Mesodermal cell (in vitro differentiated cells): ENCODE results near the gene RTKN2. TPM values are rescaled to one million over a fixed set of nuclear protein-coding genes. Genes with fewer than 3 reads are reported as not detected.

Source experiments
- H3K27ac ChIP-seq: 2 replicates; pipeline ENCODE4 v1.7.0; 2013; ENCODE audit warnings: mild to moderate bottlenecking, low read depth, low read length, moderate library complexity; ENCODE audit not compliant: severe bottlenecking
- H3K36me3 ChIP-seq: 2 replicates; pipeline ENCODE4 v1.7.1; 2013; ENCODE audit warnings: mild to moderate bottlenecking, low read length, moderate library complexity; ENCODE audit not compliant: control insufficient read depth, insufficient read depth
- H3K4me1 ChIP-seq: one replicate; pipeline ENCODE4 v1.7.1; 2013; ENCODE audit warnings: mild to moderate bottlenecking, low read length; ENCODE audit not compliant: insufficient read depth, control insufficient read depth, poor library complexity, severe bottlenecking
- H3K4me3 ChIP-seq: 2 replicates; pipeline ENCODE4 v1.7.0; 2013; ENCODE audit warnings: low read length, control low read depth, mild to moderate bottlenecking; ENCODE audit not compliant: insufficient read depth, poor library complexity, severe bottlenecking; ENCODE audit errors: extremely low read depth
- H3K9me3 ChIP-seq: 2 replicates; pipeline ENCODE4 v1.7.1; 2013; ENCODE audit warnings: mild to moderate bottlenecking, low read length, moderate library complexity; ENCODE audit not compliant: control insufficient read depth
- WGBS, 2 experiments: methylation state at CpG; one replicate each; pipeline ENCODE4 v1.1.5; 2013; ENCODE audit warnings: missing lambda C conversion rate in 2 of 2; ENCODE audit not compliant: insufficient coverage in 2 of 2; 5-methylcytosine and 5-hydroxymethylcytosine counted together
- polyA plus RNA-seq, 2 experiments: library from polyadenylated mRNA; stranded (reverse); fragments of 50-300 nt; gene quantifications; one replicate each; pipeline ENCODE4 v1.2.3, GENCODE V29; 2013

RTKN2 gene, protein sequence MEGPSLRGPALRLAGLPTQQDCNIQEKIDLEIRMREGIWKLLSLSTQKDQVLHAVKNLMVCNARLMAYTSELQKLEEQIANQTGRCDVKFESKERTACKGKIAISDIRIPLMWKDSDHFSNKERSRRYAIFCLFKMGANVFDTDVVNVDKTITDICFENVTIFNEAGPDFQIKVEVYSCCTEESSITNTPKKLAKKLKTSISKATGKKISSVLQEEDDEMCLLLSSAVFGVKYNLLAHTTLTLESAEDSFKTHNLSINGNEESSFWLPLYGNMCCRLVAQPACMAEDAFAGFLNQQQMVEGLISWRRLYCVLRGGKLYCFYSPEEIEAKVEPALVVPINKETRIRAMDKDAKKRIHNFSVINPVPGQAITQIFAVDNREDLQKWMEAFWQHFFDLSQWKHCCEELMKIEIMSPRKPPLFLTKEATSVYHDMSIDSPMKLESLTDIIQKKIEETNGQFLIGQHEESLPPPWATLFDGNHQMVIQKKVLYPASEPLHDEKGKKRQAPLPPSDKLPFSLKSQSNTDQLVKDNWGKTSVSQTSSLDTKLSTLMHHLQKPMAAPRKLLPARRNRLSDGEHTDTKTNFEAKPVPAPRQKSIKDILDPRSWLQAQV
- polyA plus RNA-seq (2013, experiment 1 of 2): 5.9 TPM
- polyA plus RNA-seq (2013, experiment 2 of 2): 6.7 TPM

DNA sequence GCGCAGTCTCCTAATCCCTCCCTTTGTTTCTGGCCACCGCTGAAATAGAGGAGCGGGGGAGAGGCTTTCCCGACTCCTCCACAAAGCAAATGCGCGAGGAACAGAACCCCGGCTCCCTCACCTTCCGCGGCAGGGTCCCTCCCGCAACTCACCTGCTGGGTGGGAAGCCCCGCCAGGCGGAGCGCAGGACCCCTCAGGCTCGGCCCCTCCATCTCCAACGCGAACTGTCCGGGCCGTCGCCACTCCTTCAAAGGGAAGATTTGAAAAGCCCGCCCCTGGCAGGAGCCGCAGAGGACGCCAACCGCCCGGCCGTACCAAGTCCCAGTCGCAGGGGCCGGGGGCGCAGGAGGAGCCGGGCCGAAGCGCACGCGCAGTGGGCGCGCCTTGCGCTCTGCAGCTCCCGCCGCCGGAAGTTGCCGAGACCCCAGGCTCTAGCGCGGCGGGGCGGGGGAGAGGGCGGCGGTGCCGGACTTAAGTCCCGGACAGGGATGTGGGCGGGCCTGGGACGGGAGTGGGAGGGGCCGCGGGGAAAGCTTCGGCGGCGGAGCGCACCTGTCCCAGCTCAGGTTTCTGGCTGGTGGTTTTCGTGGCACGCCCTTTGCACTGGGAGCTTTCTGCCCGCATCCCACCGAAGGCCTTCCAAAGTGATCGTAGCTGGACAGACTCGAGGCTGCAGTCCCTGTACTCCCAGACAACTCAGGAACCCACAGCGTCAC lies at the start of gene RTKN2:
Gene RTKN2, minus strand, starts transcription at position 446 of the 716 bp plus-strand sequence. Its CDS starts 234 bp downstream, at position 212.
- H3K4me1 ChIP-seq: peaks cover 4% of the 10 kb centered on the region
- H3K36me3 ChIP-seq: no peaks in the 10 kb centered on the region
- H3K27ac ChIP-seq: no peak within 1 kb of the TSS
- WGBS, 2 experiments: 1% methylated on average over 44 to 47 of the region's 63 CpGs
- H3K9me3 ChIP-seq: no peaks in the 10 kb centered on the region
- H3K4me3 ChIP-seq: peak within 1 kb of the TSS; percentile 97

DNA sequence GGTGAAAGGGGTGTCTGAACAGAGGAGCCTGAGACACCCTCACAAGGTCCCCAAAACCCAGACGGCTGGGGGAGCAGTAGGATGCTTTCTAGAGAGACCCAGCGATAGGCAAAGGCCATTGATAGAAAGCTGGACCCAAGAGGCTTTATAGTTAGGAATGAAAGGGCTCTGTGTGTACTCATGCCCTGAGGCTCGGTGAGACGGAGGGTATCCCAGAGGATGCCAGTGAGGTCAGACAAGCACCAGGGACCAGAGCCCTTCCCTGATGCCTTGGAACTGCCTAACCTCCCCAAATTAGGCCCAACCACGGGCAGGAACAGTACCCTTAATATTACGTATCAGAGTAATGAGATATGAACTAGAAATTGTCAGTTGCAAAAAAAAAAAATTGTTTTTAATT lies 48.6 kb upstream of the RTKN2 start:
- whole genome bisulfite sequencing, 2 experiments: 83 to 100% methylated on average over 2 to 4 of the region's 6 CpGs
- no peaks in the 10 kb centered on the region for H3K4me1 ChIP-seq
- no peak overlapping the region for H3K4me3 ChIP-seq
- H3K27ac ChIP-seq: no peak overlapping the region
- no peaks in the 10 kb centered on the region for H3K9me3 ChIP-seq
- H3K36me3 ChIP-seq: no peaks in the 10 kb centered on the region

DNA sequence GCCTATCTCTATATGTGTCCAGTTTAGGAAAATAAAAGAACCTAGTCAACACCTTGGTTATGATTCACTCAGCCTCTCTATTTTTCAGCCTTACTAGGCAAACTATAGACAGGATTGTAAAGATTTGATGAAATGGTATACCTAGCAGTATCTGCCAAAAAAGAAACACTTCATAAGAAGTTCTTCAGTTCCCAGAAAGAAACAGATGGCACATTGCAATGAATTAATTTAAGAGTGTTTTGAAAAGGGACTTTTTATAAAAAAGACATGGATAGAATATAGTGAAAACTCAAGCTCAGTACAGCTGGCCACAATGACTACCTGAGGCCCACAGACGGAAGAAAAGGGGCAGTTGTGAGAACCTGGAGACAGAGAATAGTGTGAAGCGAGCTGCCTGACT lies 40.6 kb upstream of the RTKN2 start:
- H3K36me3 ChIP-seq: no peaks in the 10 kb centered on the region
- WGBS, 2 experiments: 83 to 100% methylated on average over 1 to 2 of the region's 2 CpGs
- no peaks in the 10 kb centered on the region for H3K9me3 ChIP-seq
- H3K27ac ChIP-seq: no peak overlapping the region
- H3K4me3 ChIP-seq: no peak overlapping the region
- H3K4me1 ChIP-seq: no peaks in the 10 kb centered on the region

DNA sequence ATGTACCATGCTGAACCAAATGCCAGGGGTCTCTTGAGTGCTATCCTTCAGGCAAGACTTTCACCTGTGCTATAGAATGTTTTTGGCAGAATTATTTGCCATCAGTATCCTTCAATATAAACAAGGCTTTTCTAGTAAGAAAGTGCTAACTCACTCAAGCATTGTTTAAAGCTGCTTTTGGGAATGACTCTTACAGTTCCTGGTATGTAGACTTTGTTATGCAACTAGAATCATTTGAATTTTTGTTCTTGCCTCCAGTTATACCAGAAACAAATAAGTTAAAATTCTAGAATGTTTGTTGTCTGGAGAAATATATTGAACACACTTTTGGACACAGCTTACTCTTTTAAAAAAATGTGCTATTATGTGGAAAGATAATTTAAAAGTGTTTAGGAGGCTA lies 39.5 kb upstream of the RTKN2 start:
- Histone ChIP-seq H3K9me3 (no peaks in the 10 kb centered on the region), H3K27ac (no peak overlapping the region), H3K4me3 (no peak overlapping the region), H3K4me1 (no peaks in the 10 kb centered on the region), H3K36me3 (no peaks in the 10 kb centered on the region)

DNA sequence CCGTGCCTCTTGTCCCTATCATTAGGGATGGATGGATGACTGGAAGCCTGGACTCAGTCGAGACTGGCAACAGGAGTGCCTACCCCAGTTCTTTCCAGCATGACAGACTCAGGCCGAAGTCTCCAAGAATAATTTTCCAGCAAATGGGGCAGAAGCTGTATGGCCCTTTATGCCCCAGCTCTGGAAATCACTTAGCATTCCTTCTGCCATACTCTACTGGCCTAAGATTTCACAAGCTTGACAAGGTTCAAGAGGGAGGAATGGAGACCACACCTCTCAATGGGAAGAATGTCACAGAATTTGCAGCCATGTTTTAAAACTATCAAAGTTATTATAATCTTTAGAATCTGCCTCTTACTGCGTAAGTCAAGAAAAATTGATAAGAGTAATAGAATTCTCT lies 39.0 kb upstream of the RTKN2 start:
- Histone ChIP-seq H3K27ac (no peak overlapping the region), H3K4me1 (no peaks in the 10 kb centered on the region), H3K9me3 (no peaks in the 10 kb centered on the region), H3K4me3 (no peak overlapping the region), H3K36me3 (no peaks in the 10 kb centered on the region)
- 49% methylated on average over 2 of the region's 4 CpGs; no CpG with 5 or more reads in 1 of the 2 experiments for WGBS, 2 experiments

DNA sequence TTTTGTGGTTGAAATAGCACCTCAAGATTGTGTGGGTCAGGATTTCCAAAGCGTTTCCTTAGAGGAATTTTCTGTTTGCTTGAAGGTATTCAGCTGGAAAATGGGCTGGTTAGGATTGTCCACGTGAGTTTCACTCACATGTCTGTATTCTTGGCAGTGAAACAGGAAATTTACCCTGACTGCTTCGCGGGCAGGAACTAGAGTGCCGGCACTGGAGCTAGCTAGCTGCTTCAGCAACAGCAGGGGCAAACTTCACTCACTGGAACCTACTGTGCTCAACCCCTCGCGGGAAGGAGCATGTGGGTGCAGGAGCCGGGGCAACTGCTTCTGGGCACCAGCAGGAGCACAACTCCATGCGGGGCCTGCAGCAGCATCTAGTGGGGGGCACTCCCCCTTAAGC lies 38.0 kb upstream of the RTKN2 start:
- H3K9me3 ChIP-seq: no peaks in the 10 kb centered on the region

DNA sequence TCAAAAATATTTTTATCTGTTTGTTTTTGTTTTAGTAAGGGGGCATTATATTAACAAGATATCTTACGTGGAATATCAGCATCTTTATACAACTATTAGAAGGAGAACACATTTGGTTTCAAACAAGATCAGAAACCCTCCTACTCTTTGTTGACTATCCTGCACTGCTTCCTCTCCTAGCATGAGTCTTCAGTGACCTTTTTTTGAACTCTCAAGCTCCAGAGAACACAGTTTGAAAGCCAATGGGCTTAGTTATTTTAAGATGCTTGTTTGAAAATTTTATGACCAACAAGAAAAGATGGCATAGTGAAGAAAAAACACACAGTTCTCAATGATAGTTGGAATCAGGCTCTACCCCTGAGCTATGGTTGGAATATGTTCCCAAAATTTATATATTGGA lies 37.2 kb upstream of the RTKN2 start:
- H3K27ac ChIP-seq: no peak overlapping the region
- no CpG with 5 or more reads among the region's 1 CpG for WGBS, 2 experiments
- no peaks in the 10 kb centered on the region for H3K9me3 ChIP-seq
- H3K4me1 ChIP-seq: no peaks in the 10 kb centered on the region
- H3K4me3 ChIP-seq: no peak overlapping the region
- no peaks in the 10 kb centered on the region for H3K36me3 ChIP-seq

More for the DNA sequence above, 38.0 kb upstream of the RTKN2 start:
- 89 to 93% methylated on average over 2 to 9 of the region's 9 CpGs for WGBS, 2 experiments
- H3K4me3 ChIP-seq: no peak overlapping the region
- no peaks in the 10 kb centered on the region for H3K4me1 ChIP-seq
- no peak overlapping the region for H3K27ac ChIP-seq
- H3K36me3 ChIP-seq: no peaks in the 10 kb centered on the region

DNA sequence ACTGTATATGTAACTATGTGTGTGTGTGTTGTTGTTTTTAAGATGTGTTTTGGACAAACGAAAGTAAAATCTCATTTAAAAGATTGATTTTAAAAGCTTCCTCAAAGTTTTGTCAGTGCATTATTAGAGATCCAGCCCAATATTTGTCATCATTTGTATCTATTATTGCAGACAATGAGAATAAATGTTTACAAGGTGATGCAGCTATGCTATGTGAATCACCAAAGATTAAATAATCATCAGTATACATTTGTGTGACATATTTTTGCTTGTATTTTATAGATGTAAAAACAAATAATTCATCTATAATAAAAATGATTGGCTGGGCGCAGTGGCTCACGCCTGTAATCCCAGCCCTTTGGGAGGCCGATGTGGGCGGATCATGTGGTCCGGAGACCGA lies 35.3 kb upstream of the RTKN2 start:
- H3K4me1 ChIP-seq: no peaks in the 10 kb centered on the region
- WGBS, 2 experiments: 91 to 100% methylated on average over 6 of the region's 7 CpGs
- H3K9me3 ChIP-seq: no peaks in the 10 kb centered on the region
- no peak overlapping the region for H3K27ac ChIP-seq
- no peak overlapping the region for H3K4me3 ChIP-seq
- H3K36me3 ChIP-seq: no peaks in the 10 kb centered on the region

DNA sequence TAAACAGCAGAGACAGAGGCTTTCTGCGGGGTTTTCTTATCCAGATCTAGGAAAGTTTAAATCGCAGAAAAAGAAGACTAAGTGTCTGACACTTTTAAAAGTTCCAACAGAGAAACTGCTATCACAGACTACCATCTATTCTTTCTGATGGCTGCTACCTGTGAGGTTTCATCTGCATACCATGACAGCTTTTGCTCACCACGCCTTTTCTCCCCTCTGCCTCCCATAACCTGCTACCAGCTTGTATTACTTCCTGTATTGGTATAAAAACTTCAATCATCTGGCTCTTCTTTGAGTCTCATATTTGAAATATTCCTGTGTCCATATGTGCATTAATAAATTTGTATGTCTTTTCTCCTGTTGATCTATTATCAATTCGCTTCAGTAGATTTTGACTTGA lies 34.1 kb upstream of the RTKN2 start:
- H3K4me1 ChIP-seq: no peaks in the 10 kb centered on the region

DNA sequence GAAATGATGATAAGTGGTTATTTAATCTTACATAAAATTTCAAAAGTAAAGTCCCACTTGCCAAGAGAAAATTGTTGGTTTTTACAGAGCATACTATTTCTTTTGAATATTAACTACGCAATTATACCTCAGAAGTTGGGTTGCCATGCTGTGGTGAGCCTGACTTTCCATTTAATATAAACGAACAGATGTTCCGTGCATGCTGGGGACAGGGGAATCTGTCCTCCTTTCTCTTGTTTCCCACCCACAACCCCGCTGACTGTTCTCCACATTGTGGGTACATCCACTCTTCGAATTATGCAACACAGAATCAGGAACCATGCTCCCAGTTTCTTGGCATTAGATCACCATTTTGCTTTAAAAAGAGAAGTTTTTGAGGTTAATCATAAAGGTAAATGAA lies 29.2 kb upstream of the RTKN2 start:
- Histone ChIP-seq H3K4me3 (no peak overlapping the region), H3K4me1 (no peaks in the 10 kb centered on the region), H3K9me3 (no peaks in the 10 kb centered on the region), H3K36me3 (no peaks in the 10 kb centered on the region), H3K27ac (no peak overlapping the region)
- 93 to 100% methylated on average over 2 to 3 of the region's 5 CpGs for WGBS, 2 experiments

More for the DNA sequence above, 34.1 kb upstream of the RTKN2 start:
- Histone ChIP-seq H3K4me3 (no peak overlapping the region), H3K27ac (no peak overlapping the region), H3K9me3 (no peaks in the 10 kb centered on the region), H3K36me3 (no peaks in the 10 kb centered on the region)
- WGBS, 2 experiments: 79 to 90% methylated on average over 1 to 2 of the region's 4 CpGs
